Anterior cingulate cortex (tissue), 58 donors: ENCODE data around the gene UBE2D1.

Source experiments
- DNase-seq, 58 donors: peaks; one replicate each; lab custom pipeline; 2025; lab: John Stamatoyannopoulos, UW

The UBE2D1 gene

GRCh38 chr10:58334817-58335305 lies at the start of gene UBE2D1:
Gene UBE2D1, plus strand, starts transcription at chr10:58335006. Its CDS starts 196 bp downstream, at chr10:58335202.
- DNase-seq = peak in 56 of 58 donors; percentile 2 to 92 (median 78)

GRCh38 chr10:58291538-58292174 lies 43.1 kb upstream of the UBE2D1 start:
- DNase-seq = peak in 5 of 58 donors; percentile 0 to 36 (median 1)

DNA sequence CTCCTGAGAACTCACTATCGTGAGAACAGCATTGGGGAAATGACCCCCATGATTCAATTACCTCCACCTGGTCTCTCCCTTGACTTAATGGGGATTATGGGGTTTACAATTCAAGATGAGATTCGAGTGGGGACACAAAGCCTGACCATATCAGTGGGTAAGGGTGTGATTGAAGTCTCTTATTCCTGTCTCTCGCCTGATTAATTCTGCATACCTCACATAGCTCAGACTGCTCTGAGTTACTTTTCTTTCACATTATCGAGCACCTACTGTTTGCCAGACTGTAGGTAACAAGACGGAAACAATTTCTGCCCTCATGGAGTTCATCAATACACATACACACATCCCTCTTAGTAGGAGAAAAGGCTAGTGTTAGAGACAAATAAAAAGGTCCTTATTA lies 40.8 kb upstream of the UBE2D1 start:
- DNase-seq = no peak

- DNase-seq = peak in 23 of 58 donors; percentile 1 to 50 (median 7)
Measured at GRCh38 chr10:58299580-58299979, 35.2 kb upstream of the UBE2D1 start.

DNA sequence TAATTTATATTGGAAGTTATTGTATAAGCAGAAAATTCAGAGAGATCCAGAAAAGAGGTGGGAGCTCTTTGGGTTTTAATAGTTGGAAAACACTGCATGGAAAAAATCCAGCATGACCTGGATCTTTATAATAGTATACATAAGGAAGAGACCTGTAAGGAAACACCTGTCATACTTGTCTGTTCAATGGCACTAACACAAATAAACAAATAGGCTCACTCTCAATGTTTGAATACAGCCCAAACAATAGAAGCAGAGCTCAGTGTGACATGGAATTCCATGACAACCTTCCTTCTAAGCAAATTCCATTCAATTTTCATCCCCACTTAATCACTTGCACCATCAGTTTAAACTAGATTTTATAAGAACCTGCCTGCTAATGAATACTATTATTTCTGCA lies 34.1 kb upstream of the UBE2D1 start:
- DNase-seq = no peak

DNA sequence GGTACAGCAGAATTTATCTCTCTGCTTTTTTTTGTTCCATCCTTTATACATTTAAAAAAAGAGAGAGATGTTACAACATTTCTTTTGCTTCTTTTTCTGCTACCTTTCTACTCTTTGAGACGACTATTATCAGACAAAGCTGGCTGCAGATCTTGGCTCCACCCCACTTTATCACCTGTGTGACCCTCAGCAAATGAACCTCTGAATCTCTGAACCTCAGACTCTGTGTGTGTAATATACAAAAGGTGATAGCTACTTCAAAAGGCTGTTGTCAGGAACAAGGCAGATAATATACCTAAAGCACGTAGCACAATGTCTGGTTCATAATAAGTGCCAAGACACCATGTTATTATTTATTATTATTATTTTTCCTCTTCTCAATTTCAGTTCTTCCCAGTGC lies 32.6 kb upstream of the UBE2D1 start:
- no peak for DNase-seq

- DNase-seq = no peak
Measured at GRCh38 chr10:58304099-58304633, 30.6 kb upstream of the UBE2D1 start.

DNA sequence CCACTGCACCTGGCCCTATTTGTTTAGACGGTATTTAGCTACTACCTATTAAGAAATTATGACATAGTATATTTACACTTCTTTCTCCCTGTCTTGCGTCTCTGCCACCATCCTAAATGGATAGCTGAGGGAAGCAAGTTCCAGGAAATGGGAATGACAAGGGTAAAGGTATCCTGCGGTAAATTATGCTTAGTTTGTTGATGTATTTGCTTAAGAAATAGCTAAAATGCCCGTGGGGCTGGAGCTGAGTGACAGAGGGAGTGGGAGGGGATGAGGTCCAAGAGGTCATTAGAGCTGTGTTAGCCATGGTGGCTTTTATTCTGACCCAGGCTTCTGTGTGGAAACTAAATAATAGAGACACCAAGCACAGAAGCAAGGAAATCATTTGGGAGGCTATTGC lies 29.0 kb upstream of the UBE2D1 start:
- DNase-seq = no peak

- no peak for DNase-seq
Measured at GRCh38 chr10:58307676-58308075, 27.1 kb upstream of the UBE2D1 start.

DNA sequence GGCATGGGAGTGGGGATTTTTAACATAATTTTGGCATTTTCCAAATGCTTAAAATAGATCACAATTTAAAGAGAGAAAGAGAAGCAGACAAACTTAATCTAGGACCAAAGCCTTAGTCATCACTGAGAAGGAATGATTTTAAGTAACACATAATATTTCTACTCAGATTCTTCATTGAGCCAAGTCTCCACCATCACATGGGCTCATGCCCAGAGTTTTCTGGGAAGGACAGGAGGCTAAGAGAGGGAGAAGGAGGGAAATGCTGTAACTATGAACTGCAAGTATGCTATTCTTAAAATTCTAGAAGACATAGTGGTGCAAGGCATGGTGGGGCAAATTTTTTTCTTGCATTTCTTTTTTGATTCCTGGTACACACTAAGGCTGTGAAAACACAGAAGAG lies 23.8 kb upstream of the UBE2D1 start:
- DNase-seq = no peak

- no peak for DNase-seq
Measured at GRCh38 chr10:58316874-58317273, 17.9 kb upstream of the UBE2D1 start.

DNA sequence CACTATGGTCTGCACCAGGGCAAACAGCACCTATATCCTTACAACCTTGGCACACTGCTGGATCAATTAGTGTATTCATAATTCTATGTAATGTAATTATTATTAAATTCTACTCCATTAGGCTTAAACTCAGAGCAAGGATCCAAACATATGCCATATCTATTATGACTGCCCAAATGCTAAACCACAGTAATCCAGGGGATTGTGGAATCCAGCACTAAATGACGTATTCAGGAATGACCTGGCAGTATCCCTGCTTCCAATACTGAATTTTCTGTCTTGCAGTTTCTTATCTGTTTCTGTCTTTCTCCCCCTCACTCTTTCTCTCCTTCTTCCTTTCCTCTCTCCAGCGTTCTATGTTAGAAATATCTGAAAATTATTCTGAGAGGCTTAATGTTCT lies 16.5 kb upstream of the UBE2D1 start:
- DNase-seq = no peak

DNA sequence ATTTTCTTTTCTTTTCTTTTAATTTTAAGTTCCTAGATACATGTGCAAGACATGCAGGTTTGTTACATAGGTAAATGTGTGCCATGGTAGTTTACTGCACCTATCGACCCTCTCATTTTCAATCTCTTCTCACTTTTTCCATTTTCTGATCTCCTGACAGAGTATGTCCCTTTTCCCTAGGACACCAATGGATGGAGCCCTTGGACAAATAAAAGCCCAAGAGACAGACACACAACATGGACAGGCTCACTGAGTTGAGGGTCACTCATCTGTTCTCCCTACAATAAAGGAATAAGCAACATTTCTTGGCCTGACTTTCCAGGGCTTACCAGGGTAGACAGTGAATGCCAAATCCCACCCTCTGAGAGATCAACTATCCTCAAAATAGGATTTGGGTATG lies 15.2 kb upstream of the UBE2D1 start:
- DNase-seq = no peak

DNA sequence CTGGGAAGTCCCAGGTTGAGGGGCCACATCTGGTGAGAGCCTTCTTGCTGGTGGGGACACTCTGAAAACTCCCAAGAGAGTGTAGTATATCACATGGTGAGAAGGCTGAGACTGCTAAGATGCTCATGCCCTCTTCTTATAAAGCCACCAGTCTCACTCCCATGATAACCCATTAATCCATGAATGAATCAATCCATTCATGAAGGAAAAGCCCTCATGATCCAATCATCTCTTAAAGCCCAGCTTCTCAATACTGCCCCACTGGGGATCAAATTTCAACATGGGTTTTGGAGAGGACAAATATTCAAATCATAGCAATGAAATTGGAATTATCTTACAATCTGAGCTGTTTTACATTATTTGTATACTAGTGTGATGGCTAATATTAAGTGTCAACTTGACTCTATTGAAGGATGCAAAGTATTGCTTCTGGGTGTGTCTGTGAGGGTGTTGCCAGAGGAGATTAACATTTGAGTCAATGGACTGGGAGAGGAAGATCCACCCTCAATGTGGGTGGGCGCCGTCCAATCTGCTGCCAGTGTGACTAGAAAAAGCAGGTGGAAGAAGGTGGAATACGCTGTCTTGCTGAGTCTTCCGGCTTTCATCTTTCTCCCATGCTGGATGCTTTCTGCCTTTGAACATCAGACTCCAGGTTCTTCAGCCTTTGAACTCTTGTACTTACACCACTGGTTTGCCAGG lies 14.3 kb upstream of the UBE2D1 start:
- DNase-seq = no peak

GRCh38 chr10:58322072-58322834 lies 12.6 kb upstream of the UBE2D1 start:
- DNase-seq = no peak

DNA sequence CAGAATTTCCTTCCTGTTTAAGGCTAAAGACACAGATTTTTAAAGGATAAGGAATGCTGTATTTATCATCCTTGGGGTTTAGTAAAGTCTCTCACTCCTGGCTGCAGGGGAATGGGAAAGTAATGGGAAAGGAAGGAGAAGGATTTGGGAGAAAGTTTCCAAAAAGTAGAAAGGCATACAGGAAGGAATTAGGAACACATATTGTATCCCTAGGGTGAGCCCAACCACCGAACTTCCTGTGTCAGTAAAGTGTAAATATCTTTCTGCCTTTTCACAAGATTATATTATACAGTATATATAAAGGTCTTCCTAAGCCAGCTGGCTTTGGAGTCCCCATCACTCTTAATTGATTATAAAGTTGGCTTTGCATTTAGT lies 12.0 kb upstream of the UBE2D1 start:
- DNase-seq = no peak

DNA sequence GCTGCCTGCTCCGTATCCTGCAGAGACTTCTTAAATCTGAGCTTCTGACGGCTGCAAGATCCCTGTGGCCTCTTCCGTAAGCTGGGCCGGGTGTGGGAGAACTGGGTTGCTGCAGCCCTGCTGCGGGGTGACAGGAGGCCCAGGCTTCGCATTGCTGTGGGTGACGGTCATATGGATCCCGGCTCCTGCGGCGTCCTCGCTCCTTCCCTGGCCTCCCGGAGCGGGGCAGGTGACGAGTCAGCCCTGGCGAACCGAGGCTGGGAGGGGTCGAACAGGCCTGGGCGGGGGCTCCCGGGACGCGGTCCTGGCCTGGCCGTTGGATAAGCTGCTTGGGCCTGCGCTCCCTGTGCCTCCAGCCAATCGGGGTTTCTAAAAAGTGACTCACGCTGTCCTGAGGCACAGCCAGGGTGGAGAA lies 7.8 kb upstream of the UBE2D1 start:
- DNase-seq = no peak

DNA sequence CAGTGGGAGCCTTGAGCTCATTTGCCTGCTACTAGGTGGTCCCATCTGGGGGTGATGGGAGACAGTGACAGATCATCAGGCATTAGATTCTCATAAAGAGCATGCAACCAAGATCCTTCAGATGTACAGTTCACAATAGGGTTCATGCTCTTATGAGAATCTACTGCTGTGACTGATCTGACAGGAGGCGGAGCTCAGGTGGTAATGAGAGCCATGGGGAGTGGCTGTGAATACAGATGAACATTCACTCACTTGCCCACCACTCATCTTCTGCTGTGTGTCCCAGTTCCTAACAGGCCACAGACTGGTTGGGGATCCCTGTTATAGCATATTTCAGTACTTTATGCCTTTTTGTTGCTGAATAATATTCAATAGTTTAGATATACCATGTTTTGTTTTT lies 6.6 kb upstream of the UBE2D1 start:
- DNase-seq = no peak

DNA sequence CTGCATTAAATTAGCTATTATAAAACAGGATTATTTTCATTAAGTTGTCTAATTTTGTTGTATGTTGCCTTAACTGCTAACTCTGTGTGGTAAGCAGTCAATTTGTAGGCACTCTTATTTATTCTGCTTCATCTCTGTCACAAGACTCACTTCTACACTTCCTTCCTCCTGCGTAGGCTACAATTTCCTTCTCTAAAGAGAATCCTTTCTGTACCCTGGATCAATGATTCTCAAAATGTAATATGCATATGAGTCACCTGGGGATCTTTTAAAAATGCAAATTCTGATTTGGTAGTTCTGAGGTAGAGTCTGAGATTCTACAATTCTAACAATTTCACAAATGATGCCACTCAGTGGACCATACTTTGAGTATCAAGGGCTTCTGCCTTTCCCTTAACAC lies 4.4 kb upstream of the UBE2D1 start:
- no peak for DNase-seq

DNA sequence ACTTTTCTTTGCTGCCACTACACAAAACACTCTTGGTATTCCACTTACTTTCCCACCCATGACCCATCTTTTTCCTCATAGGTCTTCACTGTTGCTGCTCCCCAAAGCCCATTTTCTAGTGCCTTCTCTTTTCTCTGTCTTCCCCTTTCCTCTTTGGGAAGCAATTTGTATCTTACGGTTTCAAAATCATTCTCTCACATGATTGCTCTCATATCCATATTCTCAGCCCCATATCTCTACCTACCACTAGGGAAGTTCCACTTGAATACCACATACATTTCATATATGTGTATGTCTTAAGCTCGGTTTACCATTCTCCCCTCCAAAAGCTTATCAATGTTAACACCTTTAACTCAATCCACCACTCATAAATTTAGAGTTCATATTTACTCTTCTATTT lies 3.2 kb upstream of the UBE2D1 start:
- DNase-seq = no peak
